ENCODE results near the gene PDCD10.

- no peak for TF ChIP-seq REST (IDR thresholded peaks at IDR 0.05; ENCODE audit: low read depth)
- no peak for TF ChIP-seq CEBPB (IDR thresholded peaks at IDR 0.05)
- no peak for TF ChIP-seq ZBTB7A (IDR thresholded peaks at IDR 0.05; ENCODE audit: low read depth)
- no peak for TF ChIP-seq EGR1 (IDR thresholded peaks at IDR 0.05)
- TF ChIP-seq CREB1 (IDR thresholded peaks at IDR 0.05; ENCODE audit: low read depth): no peak
- no peak for TF ChIP-seq RAD21 (IDR thresholded peaks at IDR 0.05; ENCODE audit: low read depth)
- no peak for TF ChIP-seq YY1 (IDR thresholded peaks at IDR 0.05; ENCODE audit: low read depth)
- TF ChIP-seq FOXM1 (IDR thresholded peaks at IDR 0.05; ENCODE audit: borderline replicate concordance, low read depth): no peak
- TF ChIP-seq TAF1 (IDR thresholded peaks at IDR 0.05; ENCODE audit: low read depth): no peak
Observed at GRCh38 chr3:167653155-167653554, 81.5 kb downstream of the PDCD10 start.
